Gastroesophageal sphincter (tissue), 3 donors: ENCODE results near the gene AFTPH.

ENCODE experiments used
- POLR2A ChIP-seq, 2 donors: fragments of 450-650 bp; IDR thresholded peaks; one replicate each; pipeline ENCODE4 v1.6.1; 2017; ENCODE audit warnings: antibody characterized with exemption in 2 of 2, mild to moderate bottlenecking in 2 of 2, moderate library complexity in 1 of 2
- POLR2AphosphoS5 ChIP-seq: sonication (generic); formaldehyde crosslinking; IDR thresholded peaks from one replicate; pipeline ENCODE4 v1.6.1; 2017; ENCODE audit warnings: antibody characterized with exemption
- TF ChIP-seq, protein P1 (sequence below), 4 experiments: fragments of 200-600 bp in 2 of 4; fragments of 450-650 bp in 2 of 4; sonication (generic) in 1 of 4; IDR thresholded peaks; one replicate each; pipeline ENCODE4 v1.5.1; 2017 to 2019; ENCODE audit warnings: antibody characterized with exemption in 4 of 4, mild to moderate bottlenecking in 2 of 4, moderate library complexity in 2 of 4

DNA sequence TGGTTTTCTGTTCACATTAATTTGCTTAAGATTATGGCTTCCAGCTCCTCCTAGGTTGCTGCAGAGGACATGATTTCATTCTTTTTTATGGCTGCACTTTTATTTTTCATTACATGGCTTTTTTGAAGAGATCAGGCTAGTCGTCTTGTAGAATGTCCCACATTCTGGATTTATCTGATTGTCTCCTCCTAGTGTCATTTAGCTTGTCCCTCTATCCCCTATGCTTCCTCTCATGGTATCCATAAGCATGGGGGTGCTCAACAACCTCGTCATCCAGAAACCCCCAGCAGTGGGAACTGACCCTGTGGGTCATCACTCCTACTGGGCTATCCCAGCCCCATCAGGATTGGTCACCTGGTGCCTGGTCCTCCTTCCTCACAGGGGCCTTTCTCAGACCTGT is 80.0 kb downstream of the AFTPH start:
- TF ChIP-seq, protein P1, sequence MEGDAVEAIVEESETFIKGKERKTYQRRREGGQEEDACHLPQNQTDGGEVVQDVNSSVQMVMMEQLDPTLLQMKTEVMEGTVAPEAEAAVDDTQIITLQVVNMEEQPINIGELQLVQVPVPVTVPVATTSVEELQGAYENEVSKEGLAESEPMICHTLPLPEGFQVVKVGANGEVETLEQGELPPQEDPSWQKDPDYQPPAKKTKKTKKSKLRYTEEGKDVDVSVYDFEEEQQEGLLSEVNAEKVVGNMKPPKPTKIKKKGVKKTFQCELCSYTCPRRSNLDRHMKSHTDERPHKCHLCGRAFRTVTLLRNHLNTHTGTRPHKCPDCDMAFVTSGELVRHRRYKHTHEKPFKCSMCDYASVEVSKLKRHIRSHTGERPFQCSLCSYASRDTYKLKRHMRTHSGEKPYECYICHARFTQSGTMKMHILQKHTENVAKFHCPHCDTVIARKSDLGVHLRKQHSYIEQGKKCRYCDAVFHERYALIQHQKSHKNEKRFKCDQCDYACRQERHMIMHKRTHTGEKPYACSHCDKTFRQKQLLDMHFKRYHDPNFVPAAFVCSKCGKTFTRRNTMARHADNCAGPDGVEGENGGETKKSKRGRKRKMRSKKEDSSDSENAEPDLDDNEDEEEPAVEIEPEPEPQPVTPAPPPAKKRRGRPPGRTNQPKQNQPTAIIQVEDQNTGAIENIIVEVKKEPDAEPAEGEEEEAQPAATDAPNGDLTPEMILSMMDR (IDR thresholded peaks at IDR 0.05), result no peak
- TF ChIP-seq POLR2A (IDR thresholded peaks at IDR 0.05) (no peak), POLR2AphosphoS5 (no peak)
